KBM-7 (cell line): ENCODE results near the gene SRPK2.
"Not testable (repeated sequence)": the region's sequence is repeated elsewhere in the genome, so short reads cannot be mapped to it uniquely, and the experiment has no call there.

Source experiments
- DNase-seq: peaks from one replicate; pipeline ENCODE4 v3.0.0-alpha.2; 2015
- in situ Hi-C: fragments of 300-500 bp; cut with MboI; formaldehyde crosslinking; loops from 2 replicates; pipeline ENCODE4 v1.14.3; 2020; ENCODE audit warnings: low sequenced_read_pairs, low pct_unique_long_range_greater_than_20kb, mixed read lengths

The SRPK2 gene

GRCh38 chr7:105387508-105388355 lies 989 bp downstream of the SRPK2 start:
- in situ Hi-C loops, result no loop called here
- DNase-seq, result peak; percentile 65

- in situ Hi-C loops, result no loop called here
- no peak for DNase-seq
Measured at GRCh38 chr7:105377903-105378302, 10.8 kb downstream of the SRPK2 start.

GRCh38 chr7:105376908-105377533 lies 11.7 kb downstream of the SRPK2 start:
- DNase-seq, result no peak
- in situ Hi-C loops, result no loop called here

GRCh38 chr7:105369944-105370343 lies 18.8 kb downstream of the SRPK2 start:
- no peak for DNase-seq

GRCh38 chr7:105367458-105367857 lies 21.3 kb downstream of the SRPK2 start:
- in situ Hi-C loops, result no loop called here
- DNase-seq, result no peak

More at GRCh38 chr7:105369944-105370343, 18.8 kb downstream of the SRPK2 start:
- in situ Hi-C loops, result no loop called here

GRCh38 chr7:105365541-105366534 lies 22.9 kb downstream of the SRPK2 start:
- in situ Hi-C loops, result no loop called here
- DNase-seq, result no peak

- no peak for DNase-seq
- in situ Hi-C loops, result no loop called here
Measured at GRCh38 chr7:105364684-105365083, 24.0 kb downstream of the SRPK2 start.

- DNase-seq, in situ Hi-C loops: not testable (repeated sequence)
Measured at GRCh38 chr7:105363657-105364056, 25.1 kb downstream of the SRPK2 start.

GRCh38 chr7:105362685-105363084 lies 26.0 kb downstream of the SRPK2 start:
- DNase-seq, in situ Hi-C loops: not testable (repeated sequence)

GRCh38 chr7:105361995-105362394 lies 26.7 kb downstream of the SRPK2 start:
- not testable (repeated sequence) for DNase-seq

GRCh38 chr7:105360149-105360548 lies 28.6 kb downstream of the SRPK2 start:
- in situ Hi-C loops, DNase-seq: not testable (repeated sequence)

More at GRCh38 chr7:105361995-105362394, 26.7 kb downstream of the SRPK2 start:
- in situ Hi-C loops, result not testable (repeated sequence)

GRCh38 chr7:105355701-105356100 lies 33.0 kb downstream of the SRPK2 start:
- DNase-seq, result no peak
- in situ Hi-C loops, result no loop called here

GRCh38 chr7:105354383-105354782 lies 34.3 kb downstream of the SRPK2 start:
- DNase-seq, result no peak
- in situ Hi-C loops, result no loop called here

GRCh38 chr7:105353752-105354328 lies 34.9 kb downstream of the SRPK2 start:
- peak; percentile 60 for DNase-seq
- in situ Hi-C loops, result no loop called here

GRCh38 chr7:105352901-105353668 lies 35.6 kb downstream of the SRPK2 start:
- in situ Hi-C loops, result no loop called here
- DNase-seq, result no peak

- in situ Hi-C loops, result no loop called here
- peak; percentile 95 for DNase-seq
Measured at GRCh38 chr7:105352018-105352612, 36.6 kb downstream of the SRPK2 start.

- no peak for DNase-seq
- in situ Hi-C loops, result no loop called here
Measured at GRCh38 chr7:105350906-105351305, 37.8 kb downstream of the SRPK2 start.

GRCh38 chr7:105348177-105348576 lies 40.5 kb downstream of the SRPK2 start:
- in situ Hi-C loops, DNase-seq: not testable (repeated sequence)
